IMR-90 (cell line): ENCODE data around the gene CNOT9. TPM values are rescaled to one million over a fixed set of nuclear protein-coding genes. Genes with fewer than 3 reads are reported as not detected.

Experiments
- ATAC-seq: fragments of 200-7000 bp; cut with Tn5 transposase; 2 replicates; pipeline ENCODE4 v1.9.1; 2020; ENCODE audit warnings: low read depth, mild to moderate bottlenecking, moderate library complexity
- BruUV-seq: library from RNA; stranded (reverse); fragments of 400-500 nt; replicated peaks from 2 replicates; lab custom pipeline; 2021; lab: Mats Ljungman, UMichigan
- CTCF ChIA-PET: fragments of 300-600 bp; formaldehyde crosslinking; extraction: SDS; loops from one replicate; lab custom pipeline; 2021; ENCODE audit warnings: antibody characterized with exemption; lab: Yijun Ruan, JAX
- POLR2A ChIA-PET: fragments of 300-600 bp; sonication (Branson Sonifier 250); formaldehyde crosslinking; loops from one replicate; lab custom pipeline; 2022; ENCODE audit warnings: antibody characterized with exemption; ENCODE audit not compliant: unreplicated experiment; lab: Charles Lee
- DNase-seq: peaks from one replicate; pipeline ENCODE4 v3.0.0; 2013
- H2AFZ ChIP-seq: replicated peaks from 2 replicates; pipeline ENCODE3; 2013; ENCODE audit warnings: low read length, mild to moderate bottlenecking; ENCODE audit not compliant: poor library complexity
- H2AK5ac ChIP-seq: 2 replicates; pipeline ENCODE4 v1.6.1; 2013; ENCODE audit warnings: low read depth, low read length, inconsistent platforms
- H2AK9ac ChIP-seq: replicated peaks from 2 replicates; pipeline ENCODE3; 2013; ENCODE audit warnings: mild to moderate bottlenecking, low read depth, low read length, moderate library complexity; ENCODE audit not compliant: poor library complexity
- H2BK120ac ChIP-seq: 2 replicates; pipeline ENCODE4 v1.6.1; 2013; ENCODE audit warnings: low read depth, low read length, inconsistent platforms
- H2BK15ac ChIP-seq: 3 replicates; pipeline ENCODE4 v1.6.1; 2013; ENCODE audit warnings: low read depth, low read length, inconsistent platforms
- H2BK20ac ChIP-seq: 2 replicates; pipeline ENCODE4 v1.6.1; 2013; ENCODE audit warnings: low read depth, mild to moderate bottlenecking, inconsistent platforms, low read length, moderate library complexity
- H2BK5ac ChIP-seq: 2 replicates; pipeline ENCODE4 v1.6.1; 2013; ENCODE audit warnings: mild to moderate bottlenecking, low read depth, low read length, inconsistent platforms; ENCODE audit not compliant: poor library complexity, severe bottlenecking
- H3K14ac ChIP-seq: replicated peaks from 2 replicates; pipeline ENCODE4 v1.6.1; 2013; ENCODE audit warnings: low read depth, low read length, inconsistent platforms
- H3K18ac ChIP-seq: 2 replicates; pipeline ENCODE4 v1.6.1; 2013; ENCODE audit warnings: low read depth, low read length, control low read depth
- H3K23ac ChIP-seq: 2 replicates; pipeline ENCODE4 v1.6.1; 2013; ENCODE audit warnings: low read depth, low read length, inconsistent platforms
- H3K27ac ChIP-seq: 2 replicates; pipeline ENCODE4 v1.5.1; 2013; ENCODE audit warnings: mild to moderate bottlenecking, control low read depth, low read length; ENCODE audit not compliant: insufficient read depth
- H3K27me3 ChIP-seq: 2 replicates; pipeline ENCODE4 v1.6.1; 2013; ENCODE audit warnings: low read length; ENCODE audit not compliant: control insufficient read depth, insufficient read depth
- H3K36me3 ChIP-seq: 2 replicates; pipeline ENCODE4 v1.6.1; 2013; ENCODE audit warnings: low read length, mixed read lengths; ENCODE audit not compliant: control insufficient read depth, insufficient read depth
- H3K4ac ChIP-seq: 2 replicates; pipeline ENCODE4 v1.6.1; 2013; ENCODE audit warnings: low read depth, low read length, inconsistent platforms
- H3K4me1 ChIP-seq: 2 replicates; pipeline ENCODE4 v1.6.1; 2013; ENCODE audit warnings: low read length, mixed read lengths; ENCODE audit not compliant: control insufficient read depth, insufficient read depth
- H3K4me2 ChIP-seq: 2 replicates; pipeline ENCODE4 v1.6.1; 2013; ENCODE audit warnings: low read depth, mild to moderate bottlenecking, control low read depth, low read length, moderate library complexity
- H3K4me3 ChIP-seq: 2 replicates; pipeline ENCODE4 v1.5.1; 2013; ENCODE audit warnings: low read depth, mild to moderate bottlenecking, control low read depth, low read length, moderate library complexity; ENCODE audit not compliant: insufficient read depth
- H3K56ac ChIP-seq: 2 replicates; pipeline ENCODE4 v1.6.1; 2013; ENCODE audit warnings: low read length, inconsistent platforms; ENCODE audit not compliant: insufficient read depth; ENCODE audit errors: extremely low read depth
- H3K79me1 ChIP-seq, 2 experiments: 2 replicates each; pipeline ENCODE4 v1.6.1; 2013; ENCODE audit warnings: low read length in 2 of 2, inconsistent platforms in 1 of 2, low read depth in 1 of 2
- H3K9ac ChIP-seq: 2 replicates; pipeline ENCODE4 v1.6.1; 2013; ENCODE audit warnings: low read depth, low read length, control low read depth
- H3K9me1 ChIP-seq: 2 replicates; pipeline ENCODE4 v1.6.1; 2013; ENCODE audit warnings: low read length, inconsistent platforms; ENCODE audit not compliant: insufficient read depth
- H3K9me3 ChIP-seq: 2 replicates; pipeline ENCODE4 v1.6.1; 2013; ENCODE audit warnings: low read length; ENCODE audit not compliant: control insufficient read depth, insufficient read depth
- H4K20me1 ChIP-seq: 2 replicates; pipeline ENCODE4 v1.6.1; 2013; ENCODE audit warnings: low read length, inconsistent platforms; ENCODE audit not compliant: insufficient read depth
- H4K5ac ChIP-seq: 2 replicates; pipeline ENCODE4 v1.6.1; 2013; ENCODE audit warnings: mild to moderate bottlenecking, low read depth, low read length, control low read depth
- H4K8ac ChIP-seq, 2 experiments: 2 replicates each; pipeline ENCODE4 v1.6.1; 2013; ENCODE audit warnings: low read depth in 2 of 2, low read length in 2 of 2, control low read depth in 1 of 2, inconsistent platforms in 1 of 2
- H4K91ac ChIP-seq: 2 replicates; pipeline ENCODE4 v1.6.1; 2013; ENCODE audit warnings: low read depth, low read length, inconsistent platforms; ENCODE audit not compliant: insufficient read depth
- CEBPB ChIP-seq: IDR thresholded peaks from 2 replicates; pipeline ENCODE4 v1.6.1; 2012; ENCODE audit warnings: low read depth, low read length, improper control_type of control experiment
- WGBS, 2 experiments: methylation state at CpG; one replicate each; pipeline versions ENCODE4 v1.1.5 to v1.1.7; 2013; ENCODE audit warnings: missing lambda C conversion rate in 2 of 2; ENCODE audit not compliant: insufficient read length in 1 of 2; ENCODE audit errors: extremely low coverage in 2 of 2; 5-methylcytosine and 5-hydroxymethylcytosine counted together
- dilution Hi-C: fragments of 300-500 bp; cut with HindIII; formaldehyde crosslinking; loops from one replicate; pipeline ENCODE4 v1.14.3; 2018; ENCODE audit warnings: low sequenced_read_pairs; ENCODE audit not compliant: unreplicated experiment
- in situ Hi-C: fragments of 300-500 bp; cut with MboI; formaldehyde crosslinking; loops from 3 replicates; pipeline ENCODE4 v1.14.3; 2019; ENCODE audit warnings: low sequenced_read_pairs, inconsistent platforms, mixed read lengths
- intact Hi-C: fragments of 100-400 bp; cut with micrococcal nuclease; formaldehyde crosslinking; loops from 2 replicates; pipeline ENCODE4 v1.10.0; 2022
- polyA plus RNA-seq, 3 experiments: library from polyadenylated mRNA; depleted of rRNA; stranded (reverse); fragments of >200 nt; gene quantifications; 2 replicates each; pipeline ENCODE4 v1.2.3, GENCODE V29; 2012; ENCODE audit warnings: low replicate concordance in 1 of 3
- total RNA-seq: library from RNA; depleted of rRNA; stranded (reverse); fragments of >200 nt; gene quantifications from 2 replicates; pipeline ENCODE4 v1.2.3, GENCODE V29; 2012
- TF ChIP-seq, protein P1 (sequence below): fragments of 150-350 bp; IDR thresholded peaks from 2 replicates; pipeline ENCODE4 v1.6.1; 2016; ENCODE audit warnings: low read depth, mild to moderate bottlenecking, low read length, moderate library complexity, borderline replicate concordance

Gene CNOT9
- total and polyA plus RNA-seq, 2 of the 4 experiments (the other 2 are of a cell fraction), result 33.1 to 71.0 TPM

DNA sequence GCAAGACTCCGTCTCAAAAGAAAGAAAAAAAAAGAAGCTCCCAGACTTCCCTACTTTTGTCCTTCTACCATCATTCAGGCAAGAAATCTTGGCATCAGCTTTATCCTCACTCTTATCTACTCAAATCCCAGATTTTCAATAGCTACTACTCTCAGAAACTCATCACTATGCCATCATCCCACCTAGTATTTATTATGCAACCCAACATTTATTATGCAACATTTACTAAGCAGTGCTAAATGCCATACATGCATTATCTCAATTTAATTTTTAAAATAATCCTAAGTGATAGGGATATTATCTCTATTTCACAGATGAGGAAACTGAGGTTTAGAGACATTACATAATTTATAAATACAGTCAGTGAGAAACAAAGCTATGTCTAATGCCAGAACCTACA, 4.6 kb upstream of the CNOT9 start:
- CTCF ChIA-PET, result no interaction called here

More for the DNA sequence above, 4.6 kb upstream of the CNOT9 start:
- in situ Hi-C loops (no loop called here), intact Hi-C loops (loop anchor here (10.0 kb wide), 1 partner anchor 289 kb away; the partner anchor contains the start of genes AAMP and PNKD), dilution Hi-C loops (no loop called here)
- H4K8ac ChIP-seq, result no peak overlapping the region
- no peak overlapping the region for H3K18ac ChIP-seq
- H2BK15ac ChIP-seq, result no peak overlapping the region
- no peak overlapping the region for H2AFZ ChIP-seq
- no peak overlapping the region for H3K4me3 ChIP-seq
- H3K4ac ChIP-seq, result no peak overlapping the region
- DNase-seq (no peak), ATAC-seq (no peak)
- H3K56ac ChIP-seq, result no peak overlapping the region
- no peak overlapping the region for H2AK5ac ChIP-seq
- no peak overlapping the region for H2AK9ac ChIP-seq
- H4K20me1 ChIP-seq, result no peaks in the 10 kb centered on the region
- H3K14ac ChIP-seq, result no peak overlapping the region
- peaks cover 15 to 40% of the 10 kb centered on the region in 2 experiments for H3K79me1 ChIP-seq
- H3K9me1 ChIP-seq, result no peaks in the 10 kb centered on the region
- peaks cover 7% of the 10 kb centered on the region for H3K36me3 ChIP-seq
- H3K27ac ChIP-seq, result no peak overlapping the region
- H3K9me3 ChIP-seq, result no peaks in the 10 kb centered on the region
- H2BK20ac ChIP-seq, result no peak overlapping the region
- H3K4me2 ChIP-seq, result no peak overlapping the region
- no peak overlapping the region for H2BK5ac ChIP-seq
- no CpG with 5 or more reads among the region's 1 CpG for WGBS, 2 experiments
- TF ChIP-seq CEBPB, result peak; percentile 59; the same call in 1 of the 2 replicates
- TF ChIP-seq, protein P1, sequence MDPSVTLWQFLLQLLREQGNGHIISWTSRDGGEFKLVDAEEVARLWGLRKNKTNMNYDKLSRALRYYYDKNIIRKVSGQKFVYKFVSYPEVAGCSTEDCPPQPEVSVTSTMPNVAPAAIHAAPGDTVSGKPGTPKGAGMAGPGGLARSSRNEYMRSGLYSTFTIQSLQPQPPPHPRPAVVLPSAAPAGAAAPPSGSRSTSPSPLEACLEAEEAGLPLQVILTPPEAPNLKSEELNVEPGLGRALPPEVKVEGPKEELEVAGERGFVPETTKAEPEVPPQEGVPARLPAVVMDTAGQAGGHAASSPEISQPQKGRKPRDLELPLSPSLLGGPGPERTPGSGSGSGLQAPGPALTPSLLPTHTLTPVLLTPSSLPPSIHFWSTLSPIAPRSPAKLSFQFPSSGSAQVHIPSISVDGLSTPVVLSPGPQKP, result no peak
- BruUV-seq, result no TSS peak
- H3K23ac ChIP-seq, result no peak overlapping the region
- H3K27me3 ChIP-seq, result no peaks in the 10 kb centered on the region
- no peaks in the 10 kb centered on the region; the same call in 1 of the 2 replicates for H3K4me1 ChIP-seq
- H2BK120ac ChIP-seq, result no peak overlapping the region
- H3K9ac ChIP-seq, result no peak overlapping the region
- no peak overlapping the region for H4K91ac ChIP-seq
- no peak overlapping the region for H4K5ac ChIP-seq
- POLR2A ChIA-PET, result no interaction called here
